Lung (tissue), 12 donors: ENCODE measurements around the gene TINAG. TPM values are rescaled to one million over a fixed set of nuclear protein-coding genes. Genes with fewer than 3 reads are reported as not detected.

Experiments used
- ATAC-seq: fragments of 200-7000 bp; cut with Tn5 transposase; one replicate; pipeline ENCODE4 v1.9.1; 2020; ENCODE audit warnings: moderate number of reproducible peaks; ENCODE audit not compliant: insufficient read depth, low FRiP score
- DNase-seq, 3 donors: peaks; one replicate each; pipeline ENCODE4 v3.0.0-alpha.2; 2013 to 2017
- H3K27ac ChIP-seq, 2 donors: one replicate each; pipeline ENCODE4 v1.5.1; 2013; ENCODE audit warnings: mild to moderate bottlenecking in 2 of 2, moderate library complexity in 2 of 2, control low read depth in 1 of 2, inconsistent platforms in 1 of 2, low read depth in 1 of 2, low read length in 1 of 2
- H3K27me3 ChIP-seq, 3 donors: one replicate each; pipeline ENCODE4 v1.5.1; 2013; ENCODE audit warnings: low read length in 2 of 3; ENCODE audit not compliant: control insufficient read depth in 3 of 3, insufficient read depth in 3 of 3
- H3K36me3 ChIP-seq, 4 donors: one replicate each; pipeline ENCODE4 v1.5.1; 2013; ENCODE audit warnings: low read length in 4 of 4, mild to moderate bottlenecking in 1 of 4, moderate library complexity in 1 of 4; ENCODE audit not compliant: control insufficient read depth in 4 of 4, insufficient read depth in 4 of 4
- H3K4me1 ChIP-seq, 5 donors: one replicate each; pipeline ENCODE4 v1.5.1; 2013; ENCODE audit warnings: low read length in 5 of 5, mild to moderate bottlenecking in 2 of 5, moderate library complexity in 1 of 5; ENCODE audit not compliant: control insufficient read depth in 5 of 5, insufficient read depth in 5 of 5
- H3K4me3 ChIP-seq: one replicate; pipeline ENCODE4 v1.5.1; 2013; ENCODE audit warnings: mild to moderate bottlenecking, control low read depth, moderate library complexity
- H3K9ac ChIP-seq, 2 donors: one replicate each; pipeline ENCODE4 v1.5.1; 2013; ENCODE audit warnings: low read length in 2 of 2, control low read depth in 1 of 2; ENCODE audit not compliant: insufficient read depth in 1 of 2
- H3K9me3 ChIP-seq, 4 donors: one replicate each; pipeline ENCODE4 v1.5.1; 2013; ENCODE audit warnings: low read length in 3 of 4, mild to moderate bottlenecking in 1 of 4, moderate library complexity in 1 of 4; ENCODE audit not compliant: control insufficient read depth in 4 of 4, insufficient read depth in 3 of 4
- CTCF ChIP-seq: IDR thresholded peaks from 2 replicates; pipeline ENCODE4 v1.5.1; 2012; ENCODE audit warnings: mild to moderate bottlenecking; ENCODE audit errors: control extremely low read depth, extremely low read depth
- WGBS, 2 donors: extraction: QIAGEN DNeasy Blood & Tissue Kit; methylation state at CpG; one replicate each; pipeline ENCODE4 v1.1.7; 2013; 5-methylcytosine and 5-hydroxymethylcytosine counted together
- polyA plus RNA-seq, 2 donors: library from polyadenylated mRNA; stranded (reverse); fragments of 200-250 nt; gene quantifications; one replicate each; pipeline ENCODE4 v1.2.1, GENCODE V29; 2013
- total RNA-seq, 2 donors: library from RNA; depleted of rRNA in 1 of 2; stranded (reverse); fragments of >200 nt in 1 of 2; gene quantifications; one replicate each; pipeline ENCODE4 v1.2.1, GENCODE V29; 2014 to 2021
- donor health status: control.
- donor health status: control.
- donor health status: Bipolar disorder and iron deficiency.
- donor health status: healthy.
- donor health status: DM: yes; HTN: yes; CAD: no.

Gene TINAG
- total and polyA plus RNA-seq, 4 donors: not detected

DNA sequence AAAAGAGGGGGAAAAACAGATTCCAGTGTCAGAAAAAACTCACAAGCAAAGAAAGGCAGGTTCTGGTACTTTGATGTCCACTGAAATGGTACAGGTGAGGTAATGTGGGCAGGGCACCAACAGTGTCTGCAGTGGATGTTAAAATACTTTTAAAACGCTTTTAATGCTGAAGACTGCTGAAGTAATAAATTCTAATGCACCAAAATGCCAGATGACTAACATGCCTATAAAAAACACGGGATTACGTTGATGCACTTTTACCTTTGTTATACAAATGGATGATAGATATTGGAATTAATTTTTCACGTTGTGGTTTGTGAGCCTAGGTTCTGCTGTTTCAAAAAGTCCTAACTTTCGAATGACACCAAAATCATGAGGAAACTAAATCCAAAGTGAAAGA lies 83.3 kb downstream of the TINAG start:
- DNase-seq (no peak), ATAC-seq (no peak)
- Histone ChIP-seq H3K4me1 (no peaks in the 10 kb centered on the region), H3K36me3 (no peaks in the 10 kb centered on the region), H3K27me3 (no peaks in the 10 kb centered on the region), H3K4me3 (no peak overlapping the region), H3K27ac (no peak overlapping the region), H3K9me3 (peaks cover 0 to 3% (median 0%) of the 10 kb centered on the region in 4 donors), H3K9ac (no peak overlapping the region)
- 80 to 81% methylated on average over 5 of the region's 5 CpGs for WGBS, 2 donors
- no peak for TF ChIP-seq CTCF

GRCh38 chr6:54403096-54403495 lies 94.9 kb downstream of the TINAG start:
- Histone ChIP-seq H3K36me3 (no peaks in the 10 kb centered on the region), H3K9me3 (no peaks in the 10 kb centered on the region), H3K9ac (no peak overlapping the region), H3K27ac (no peak overlapping the region), H3K4me3 (no peak overlapping the region), H3K27me3 (no peaks in the 10 kb centered on the region), H3K4me1 (no peaks in the 10 kb centered on the region)
- ATAC-seq (no peak), DNase-seq (no peak)
- TF ChIP-seq CTCF: no peak
- 66 to 78% methylated on average over 1 of the region's 1 CpG for WGBS, 2 donors

GRCh38 chr6:54404791-54405190 lies 96.5 kb downstream of the TINAG start:
- DNase-seq (no peak), ATAC-seq (no peak)
- no peaks in the 10 kb centered on the region for H3K27me3 ChIP-seq

More at GRCh38 chr6:54404791-54405190, 96.5 kb downstream of the TINAG start:
- Histone ChIP-seq H3K9me3 (peaks cover 0 to 2% (median 0%) of the 10 kb centered on the region in 4 donors), H3K36me3 (no peaks in the 10 kb centered on the region), H3K4me3 (no peak overlapping the region), H3K27ac (no peak overlapping the region), H3K9ac (no peak overlapping the region), H3K4me1 (no peaks in the 10 kb centered on the region)
- TF ChIP-seq CTCF: no peak
- WGBS, 2 donors: 88 to 90% methylated on average over 1 of the region's 1 CpG
